ENCODE data around the gene EN2. TPM values are rescaled to one million over a fixed set of nuclear protein-coding genes. Genes with fewer than 3 reads are reported as not detected.

The EN2 gene
- total RNA-seq, 2 donors from 2014 or later: 0.45 TPM; not detected in 1

GRCh38 chr7:155488483-155489127 is 30.7 kb downstream of the EN2 start:
- peaks cover 14% of the 10 kb centered on the region for H3K27me3 ChIP-seq (replicated peaks; ENCODE audit: insufficient read depth)
- H3K36me3 ChIP-seq: no peaks in the 10 kb centered on the region
- no peak for DNase-seq (ENCODE audit: low spot score)
- no peak overlapping the region for H3K27ac ChIP-seq
- H3K4me3 ChIP-seq: no peak overlapping the region
- no peak for TF ChIP-seq POLR2A (IDR thresholded peaks at IDR 0.05)
- no peak for TF ChIP-seq CTCF (IDR thresholded peaks at IDR 0.05)
- TF ChIP-seq POLR2AphosphoS5 (IDR thresholded peaks at IDR 0.05): no peak
- 60% methylated on average over 9 of the region's 9 CpGs for WGBS
- H3K4me1 ChIP-seq (replicated peaks): no peaks in the 10 kb centered on the region
- no peaks in the 10 kb centered on the region for H3K9me3 ChIP-seq
- intact Hi-C loops (cut with DNase I): no loop called here

- peaks cover 11% of the 10 kb centered on the region for H3K27me3 ChIP-seq (replicated peaks; ENCODE audit: insufficient read depth)
- no peaks in the 10 kb centered on the region for H3K4me1 ChIP-seq (replicated peaks)
- intact Hi-C loops (cut with DNase I): no loop called here
- H3K9me3 ChIP-seq: no peaks in the 10 kb centered on the region
- no peak for TF ChIP-seq POLR2AphosphoS5 (IDR thresholded peaks at IDR 0.05)
- TF ChIP-seq POLR2A (IDR thresholded peaks at IDR 0.05): no peak
- no peak for TF ChIP-seq CTCF (IDR thresholded peaks at IDR 0.05)
- no peak overlapping the region for H3K27ac ChIP-seq
- H3K36me3 ChIP-seq: no peaks in the 10 kb centered on the region
- WGBS: 78% methylated on average over 20 of the region's 20 CpGs
- no peak for DNase-seq (ENCODE audit: low spot score)
- no peak overlapping the region for H3K4me3 ChIP-seq
These were observed 31.4 kb downstream of the EN2 start for GRCh38 chr7:155489158-155489840.

DNA sequence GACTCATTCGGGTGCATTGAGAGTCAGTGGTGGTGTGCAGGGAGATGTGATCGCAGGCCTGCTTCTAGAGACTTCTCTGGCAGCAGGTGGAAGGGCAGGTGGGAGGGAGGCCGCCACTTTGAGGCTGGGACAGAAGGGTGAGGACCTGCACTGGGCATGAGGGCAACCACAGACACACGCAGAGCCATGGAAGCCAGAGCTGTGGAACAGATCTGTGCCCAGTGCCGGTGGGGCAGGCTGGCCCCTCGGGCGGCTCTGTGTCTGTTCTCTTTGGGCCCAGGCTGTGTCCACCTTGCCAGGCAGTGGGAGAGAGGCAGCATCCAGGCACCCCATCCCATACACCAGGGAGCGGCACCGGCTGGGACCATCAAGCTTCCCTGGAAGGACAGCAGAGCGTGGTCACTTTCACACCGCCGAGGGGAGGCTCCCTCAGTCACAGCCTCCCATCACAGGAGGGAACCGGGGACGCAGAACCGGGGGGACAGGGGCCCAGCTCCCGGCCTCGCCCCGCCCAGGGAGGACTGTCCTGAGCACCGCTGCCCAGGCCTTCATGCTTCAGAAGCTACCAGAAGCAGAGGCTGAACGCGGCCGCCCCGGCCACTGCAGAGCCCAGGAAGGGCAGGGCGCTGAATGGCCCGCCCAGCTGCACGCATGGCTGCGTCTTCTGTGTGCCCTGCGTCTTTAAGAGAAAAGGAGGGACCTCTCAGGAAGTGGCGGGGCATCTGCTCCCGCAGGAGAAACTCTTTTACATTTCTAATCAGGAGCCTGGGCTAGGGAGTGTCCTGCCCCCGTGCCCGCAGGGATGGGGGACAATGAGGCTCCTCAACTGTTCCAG is 32.1 kb downstream of the EN2 start:
- Histone ChIP-seq H3K9me3 (no peaks in the 10 kb centered on the region), H3K36me3 (no peaks in the 10 kb centered on the region), H3K27ac (no peak overlapping the region), H3K27me3 (replicated peaks; ENCODE audit: insufficient read depth) (peaks cover 9% of the 10 kb centered on the region), H3K4me1 (replicated peaks) (no peaks in the 10 kb centered on the region), H3K4me3 (peak overlapping the region; percentile 15 to 16)
- DNase-seq (ENCODE audit: low spot score): no peak
- intact Hi-C loops (cut with DNase I): no loop called here
- TF ChIP-seq POLR2A (IDR thresholded peaks at IDR 0.05) (no peak), CTCF (IDR thresholded peaks at IDR 0.05) (no peak), POLR2AphosphoS5 (IDR thresholded peaks at IDR 0.05) (no peak)
- 47% methylated on average over 27 of the region's 32 CpGs for WGBS

GRCh38 chr7:155490697-155491628 is 33.0 kb downstream of the EN2 start:
- no peaks in the 10 kb centered on the region for H3K9me3 ChIP-seq
- no peaks in the 10 kb centered on the region for H3K4me1 ChIP-seq (replicated peaks)
- peak overlapping the region; percentile 15 to 16 for H3K4me3 ChIP-seq
- H3K27ac ChIP-seq: no peak overlapping the region
- WGBS: 39% methylated on average over 47 of the region's 47 CpGs
- no peak for DNase-seq (ENCODE audit: low spot score)
- peaks cover 9% of the 10 kb centered on the region for H3K27me3 ChIP-seq (replicated peaks; ENCODE audit: insufficient read depth)
- no peaks in the 10 kb centered on the region for H3K36me3 ChIP-seq
- intact Hi-C loops (cut with DNase I): no loop called here
- TF ChIP-seq CTCF (IDR thresholded peaks at IDR 0.05): no peak
- no peak for TF ChIP-seq POLR2AphosphoS5 (IDR thresholded peaks at IDR 0.05)
- TF ChIP-seq POLR2A (IDR thresholded peaks at IDR 0.05): no peak

All from prostate gland (tissue), 2 donors.